Stimulated activated CD4-positive, alpha-beta T cell treated with anti-CD3 and anti-CD28 coated beads, Interleukin-15, amount 100 ng/mL, for 24 hours (primary cell): ENCODE measurements around the gene HNF1A.
"Not testable (repeated sequence)": the region's sequence is repeated elsewhere in the genome, so short reads cannot be mapped to it uniquely, and the experiment has no call there.

Experiments used
- DNase-seq: peaks from one replicate; pipeline ENCODE4 v3.0.0-alpha.2; 2020

Gene HNF1A

DNA sequence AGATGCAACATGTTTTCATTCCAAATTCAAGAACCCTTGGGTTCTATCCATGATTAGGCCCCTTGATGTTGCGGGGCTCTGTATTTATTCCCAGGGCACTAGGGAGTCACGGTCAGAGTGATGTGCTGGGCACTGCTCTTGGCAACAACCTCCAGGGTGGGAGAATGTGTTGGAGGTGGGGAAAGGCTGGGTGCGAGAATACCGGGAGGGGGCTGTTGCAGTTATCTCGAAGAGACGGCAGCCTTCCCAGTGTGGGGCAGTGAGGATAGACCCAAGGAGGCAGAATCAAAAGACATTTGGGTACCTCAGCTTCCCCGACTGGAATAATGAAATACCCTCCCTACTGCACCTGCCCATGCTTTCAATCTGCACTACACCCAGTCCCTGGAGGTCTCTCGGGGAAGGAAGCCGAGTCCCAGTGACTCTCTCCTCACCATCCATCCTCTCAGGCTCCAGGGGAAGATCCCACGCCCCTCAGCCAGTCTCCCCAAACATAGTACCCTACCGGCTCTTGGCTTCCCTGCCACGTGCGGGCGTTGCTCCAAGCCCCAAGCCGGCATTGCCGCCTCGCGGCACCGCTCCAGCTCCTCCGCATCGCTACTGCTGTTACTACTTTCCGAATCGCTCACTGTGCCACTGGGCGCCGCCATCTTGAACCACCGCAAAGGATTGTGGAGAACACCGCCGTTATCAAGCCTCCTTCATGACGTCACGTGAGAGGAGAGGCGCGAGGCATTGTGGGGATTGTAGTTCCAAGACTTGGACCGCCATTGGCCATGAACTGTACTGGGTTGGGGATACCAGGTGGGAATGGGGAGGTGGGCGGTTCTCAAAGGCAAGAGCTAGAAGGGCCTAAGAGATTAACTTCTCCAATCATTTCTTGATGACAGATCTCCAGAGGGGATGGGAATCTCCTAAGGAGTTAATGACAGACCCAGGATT lies 37.8 kb downstream of the HNF1A start, which contains the start of gene C12orf43:
Gene C12orf43 (minus strand): TSS at position 663 of the 942 bp plus-strand sequence. CDS start 13 bp downstream, at position 650.
- peak; percentile 95 for DNase-seq

DNA sequence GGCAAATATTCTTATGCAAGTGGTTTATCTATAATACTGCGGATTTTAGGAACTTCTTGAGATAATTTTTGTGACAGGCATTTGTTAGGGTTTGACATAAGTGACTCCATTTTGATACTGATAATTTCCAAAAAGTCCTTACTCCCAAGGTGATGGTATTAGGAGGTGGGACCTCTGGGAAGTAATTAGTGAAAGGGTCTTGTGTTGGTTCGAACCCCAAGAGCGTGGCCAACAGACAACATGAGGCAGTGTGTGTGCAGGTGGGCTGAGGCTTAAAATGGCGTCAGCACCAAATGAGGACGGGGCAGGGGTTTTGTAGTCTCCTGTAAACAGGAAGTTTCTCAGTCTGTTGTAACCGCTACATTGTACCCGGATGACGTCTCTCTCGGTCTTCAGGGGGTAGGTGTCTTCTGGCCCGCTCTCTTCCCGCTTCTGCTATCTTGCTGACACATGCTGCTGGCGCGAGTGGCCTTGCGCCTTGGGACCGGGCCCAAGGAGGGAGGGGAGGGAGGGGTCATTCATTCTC lies 39.7 kb downstream of the HNF1A start:
- no peak for DNase-seq

DNA sequence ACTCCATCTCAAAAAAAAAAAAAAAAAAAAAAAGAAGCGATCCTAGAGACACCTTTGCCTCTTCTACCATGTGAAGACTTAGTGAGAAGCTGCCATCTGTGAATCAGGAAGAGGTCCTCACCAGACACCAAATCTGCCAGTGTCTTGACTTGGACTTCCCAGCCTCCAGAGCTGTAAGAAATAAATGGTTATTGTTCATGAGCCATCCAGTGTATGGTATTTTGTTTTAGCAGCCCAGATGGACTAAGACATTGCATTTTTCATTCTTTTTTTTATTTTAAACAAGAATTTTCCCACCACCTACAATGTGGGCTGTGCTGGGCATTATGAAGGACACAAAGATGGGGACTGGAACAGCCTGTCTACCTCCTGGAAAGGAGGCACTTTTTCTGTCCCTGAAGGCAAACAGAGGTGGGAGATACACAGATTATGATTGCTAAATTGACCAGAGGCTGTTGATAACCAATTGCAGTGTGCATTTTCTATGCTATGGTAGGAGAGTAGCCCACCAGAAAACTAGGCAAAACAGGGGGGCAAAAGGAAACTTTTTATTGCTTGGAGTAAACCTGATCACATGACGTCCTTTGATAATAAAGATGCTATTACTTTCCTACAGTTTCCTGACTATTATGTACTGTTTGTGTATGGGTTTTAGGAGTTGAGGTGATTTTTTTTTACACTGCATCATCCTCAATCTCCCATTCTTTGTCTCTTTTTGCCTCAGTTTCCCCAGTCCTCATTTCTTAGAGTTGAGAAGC lies 40.7 kb downstream of the HNF1A start:
- DNase-seq = no peak

DNA sequence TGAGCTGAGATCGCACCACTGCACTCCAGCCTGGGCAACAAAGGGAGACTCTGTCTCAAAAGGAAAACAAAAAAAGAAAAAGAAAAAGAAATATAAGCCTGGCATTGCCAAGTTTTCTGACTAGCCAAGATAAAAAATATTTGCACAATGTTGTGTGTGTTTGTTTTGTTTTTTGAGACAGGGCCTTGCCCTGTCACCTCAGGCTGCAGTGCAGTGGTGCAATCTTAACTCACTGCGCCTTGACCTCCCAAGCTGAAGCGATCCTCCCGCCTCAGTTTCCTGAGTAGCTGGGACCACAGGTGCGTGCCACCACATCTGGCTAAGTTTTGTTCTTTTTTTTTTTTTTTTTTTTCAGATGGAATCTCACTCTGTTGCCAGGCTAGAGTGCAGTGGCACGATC lies 43.4 kb downstream of the HNF1A start:
- no peak for DNase-seq

DNA sequence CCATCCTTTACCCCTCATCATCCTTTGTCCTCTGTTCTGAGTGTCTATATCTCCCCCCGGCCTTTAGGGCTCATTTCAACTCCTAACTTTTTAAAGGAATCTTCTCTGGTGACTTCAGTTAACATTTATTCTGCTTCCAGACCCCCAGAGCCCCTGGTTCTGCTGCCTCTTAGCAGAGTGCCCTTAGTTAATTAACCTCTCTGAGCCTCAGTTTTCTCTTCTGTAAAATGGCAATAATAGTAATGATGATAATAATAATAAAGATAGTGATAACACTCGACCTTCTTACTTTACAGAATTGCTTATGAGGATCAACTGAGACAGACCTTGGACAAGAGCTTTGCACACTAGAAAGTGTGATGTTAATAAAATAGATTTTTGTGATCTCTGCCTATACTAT lies 44.4 kb downstream of the HNF1A start:
- DNase-seq = no peak

DNA sequence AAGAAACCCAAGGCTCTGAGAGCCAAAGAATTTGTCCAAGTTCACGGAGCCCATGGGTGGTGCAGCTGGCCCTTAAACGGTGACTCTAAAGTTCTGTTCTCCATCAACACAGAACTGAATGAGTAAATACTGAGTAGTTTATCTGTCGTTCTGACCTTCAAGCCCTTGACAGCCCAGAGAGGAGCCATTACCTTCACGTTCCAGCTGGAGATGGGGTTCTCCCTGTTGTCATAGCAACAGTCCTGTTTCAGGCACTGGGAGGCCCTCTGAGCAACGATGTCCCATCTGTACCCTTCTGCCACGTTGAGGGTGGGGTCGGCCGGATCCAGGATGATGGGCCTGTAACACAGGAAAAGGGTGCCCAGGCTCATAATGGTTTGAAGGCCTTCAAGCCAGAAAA lies 45.5 kb downstream of the HNF1A start:
- DNase-seq = no peak

DNA sequence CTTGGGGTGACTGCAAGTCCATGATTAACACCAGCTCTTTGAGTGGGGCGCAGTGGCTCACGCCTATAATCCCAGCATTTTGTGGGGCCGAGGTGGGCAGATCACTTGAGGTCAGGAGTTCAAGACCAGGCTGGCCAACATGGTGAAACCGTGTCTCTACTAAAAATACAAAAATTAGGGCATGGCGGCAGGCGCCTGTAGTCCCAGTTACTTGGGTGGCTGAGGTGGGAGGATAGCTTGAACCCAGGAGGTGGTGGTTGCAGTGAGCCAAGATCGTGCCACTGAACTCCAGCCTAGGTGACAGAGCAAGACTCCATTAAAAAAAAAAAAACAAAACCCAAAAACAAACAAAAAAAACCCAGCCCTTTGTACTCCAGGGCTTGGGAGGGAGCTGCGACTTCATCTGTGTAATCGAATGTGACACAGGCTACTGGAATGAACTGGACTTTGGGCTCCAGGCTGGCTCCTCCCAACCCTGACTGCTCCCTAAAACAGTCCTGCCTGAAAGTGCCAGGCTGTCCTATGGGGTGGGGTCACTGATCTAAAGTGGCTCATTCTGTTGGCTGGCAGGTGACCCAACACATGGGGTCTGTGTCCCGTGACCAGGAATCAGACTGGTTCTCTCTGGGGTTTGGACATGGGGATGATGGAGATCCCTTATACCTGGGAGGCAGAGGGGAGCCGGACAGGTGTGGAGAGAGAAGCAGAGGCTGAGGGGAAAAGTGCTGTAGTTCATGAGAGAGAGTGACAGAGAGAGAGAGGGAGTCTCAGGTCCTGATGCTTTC lies 47.3 kb downstream of the HNF1A start:
- DNase-seq = no peak

DNA sequence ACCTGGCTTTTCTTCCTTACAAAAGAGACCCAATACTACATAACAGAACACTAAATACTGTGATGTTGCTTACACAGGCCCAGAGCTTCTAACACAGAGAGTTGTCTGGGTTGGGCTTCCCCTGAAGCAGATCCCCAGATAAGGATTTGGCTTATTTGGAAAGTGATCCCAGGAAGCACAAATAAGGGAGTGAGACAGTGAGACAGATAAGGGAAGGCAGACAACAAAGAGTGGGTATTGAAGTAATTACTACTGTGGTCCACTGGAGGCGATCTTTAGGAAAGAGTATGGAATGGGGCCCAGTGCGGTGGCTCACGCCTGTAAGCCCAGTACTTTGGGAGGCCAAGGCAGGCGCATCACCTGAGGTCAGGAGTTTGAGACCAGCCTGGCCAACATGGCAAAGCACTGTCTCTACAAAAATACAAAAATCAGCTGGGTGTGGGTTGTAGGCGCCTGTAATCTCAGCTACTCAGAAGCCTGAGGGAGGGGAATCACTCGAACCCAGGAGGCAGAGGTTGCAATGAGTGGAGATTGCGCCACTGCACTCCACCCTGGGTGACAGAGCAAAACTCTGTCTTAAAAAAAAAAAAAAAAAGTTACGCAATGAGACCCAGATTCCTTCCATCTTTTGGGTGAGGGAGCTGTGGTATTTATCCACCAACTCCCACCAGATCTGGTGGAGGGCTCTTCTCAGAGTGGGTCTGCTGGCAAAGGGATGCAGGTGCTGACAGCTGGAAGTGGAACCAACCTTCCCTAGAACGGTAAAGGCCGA lies 48.1 kb downstream of the HNF1A start:
- DNase-seq = no peak

DNA sequence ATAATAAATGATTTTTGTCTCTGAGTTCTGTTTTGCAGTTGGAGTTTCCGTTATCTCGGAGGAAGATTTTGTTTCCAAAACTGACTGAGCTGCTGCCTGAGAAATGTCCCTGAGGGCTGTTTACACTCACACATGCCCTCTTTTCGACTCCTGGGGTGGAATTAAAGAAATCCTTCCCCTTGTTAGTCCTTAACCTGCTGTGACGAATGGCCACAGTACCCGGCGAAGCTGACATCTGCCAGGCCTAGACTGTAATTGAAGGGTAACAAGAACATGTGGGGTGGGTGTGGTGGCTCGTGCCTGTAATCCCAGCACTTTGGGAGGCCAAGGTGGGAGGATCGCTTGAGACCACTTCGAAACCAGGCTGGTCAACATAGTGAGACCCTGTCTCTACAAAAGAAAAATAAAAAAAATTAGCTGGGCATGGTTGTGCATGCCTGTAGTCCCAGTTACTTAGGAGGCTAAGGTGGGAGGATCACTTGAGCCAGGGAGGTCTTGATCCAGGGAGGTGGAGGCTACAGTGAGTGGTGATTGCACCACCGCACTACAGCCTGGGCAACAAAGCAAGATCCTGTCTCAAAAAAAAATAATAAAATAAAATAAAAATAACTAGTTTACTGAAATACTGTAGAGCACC lies 52.4 kb downstream of the HNF1A start:
- no peak for DNase-seq

DNA sequence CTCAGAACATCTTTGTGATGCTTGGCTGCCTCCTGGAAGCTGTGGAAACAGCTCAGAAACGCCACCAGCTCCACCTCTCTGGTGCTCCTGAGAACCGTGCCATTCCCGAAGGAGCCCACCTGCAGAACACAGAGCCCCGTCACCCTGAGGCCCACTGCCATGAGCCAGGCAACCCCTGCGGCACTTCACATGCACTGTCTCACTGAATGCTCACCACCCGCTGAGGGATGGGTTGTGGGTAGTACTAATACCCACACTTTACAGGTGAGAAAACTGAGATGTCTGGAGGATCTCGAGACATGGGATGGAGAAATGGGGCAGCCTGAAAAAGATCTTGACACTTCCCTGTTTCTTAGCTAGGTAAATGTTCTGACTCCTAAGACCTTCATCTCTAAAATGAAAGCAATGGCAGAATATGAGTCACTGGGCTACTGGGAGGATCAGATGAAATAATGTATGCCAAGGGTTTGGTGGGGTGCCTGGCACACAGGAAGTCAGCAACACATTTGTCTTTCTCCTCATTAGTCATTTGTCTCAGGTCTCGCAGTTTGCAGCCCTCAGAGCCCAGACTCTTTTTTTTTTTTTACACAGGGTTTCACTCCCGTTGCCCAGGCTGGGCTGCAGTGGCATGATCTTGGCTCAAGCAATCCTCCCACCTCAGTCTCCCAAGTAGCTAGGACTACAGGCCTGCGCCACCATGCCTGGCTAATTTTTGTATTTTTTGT lies 55.4 kb downstream of the HNF1A start:
- peak; percentile 68 for DNase-seq

DNA sequence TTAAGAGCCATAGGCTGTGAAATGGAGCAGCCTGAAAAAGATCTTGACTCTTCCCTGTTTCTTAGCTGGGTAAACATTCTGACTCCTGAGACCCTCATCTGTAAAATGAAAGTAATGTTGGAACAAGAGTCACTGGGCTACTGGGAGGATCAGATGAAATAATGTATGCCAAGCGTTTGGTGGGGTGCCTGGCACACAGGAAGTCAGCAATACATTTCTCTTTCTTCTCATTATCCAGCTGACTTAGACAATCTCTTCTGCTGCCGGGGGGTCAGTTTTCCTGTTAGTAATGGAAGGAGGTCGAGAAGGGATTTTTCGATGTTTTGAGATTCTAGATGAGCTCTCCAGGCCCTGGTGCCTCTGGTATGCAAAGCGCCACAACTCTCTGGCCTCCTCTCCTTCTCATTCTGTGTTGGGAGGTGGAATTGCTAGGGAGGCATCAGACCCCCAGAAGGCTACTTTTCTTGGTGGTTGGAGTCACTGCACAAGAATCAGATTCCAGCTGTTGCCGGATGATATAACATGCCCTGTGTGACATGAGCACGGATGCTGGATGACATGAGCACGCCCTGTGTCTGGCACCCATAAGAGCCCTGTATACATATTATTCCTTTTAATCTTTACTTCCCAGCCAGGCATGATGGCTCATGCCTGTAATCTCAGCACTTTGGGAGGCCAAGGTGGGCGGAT lies 56.4 kb downstream of the HNF1A start:
- DNase-seq = no peak

DNA sequence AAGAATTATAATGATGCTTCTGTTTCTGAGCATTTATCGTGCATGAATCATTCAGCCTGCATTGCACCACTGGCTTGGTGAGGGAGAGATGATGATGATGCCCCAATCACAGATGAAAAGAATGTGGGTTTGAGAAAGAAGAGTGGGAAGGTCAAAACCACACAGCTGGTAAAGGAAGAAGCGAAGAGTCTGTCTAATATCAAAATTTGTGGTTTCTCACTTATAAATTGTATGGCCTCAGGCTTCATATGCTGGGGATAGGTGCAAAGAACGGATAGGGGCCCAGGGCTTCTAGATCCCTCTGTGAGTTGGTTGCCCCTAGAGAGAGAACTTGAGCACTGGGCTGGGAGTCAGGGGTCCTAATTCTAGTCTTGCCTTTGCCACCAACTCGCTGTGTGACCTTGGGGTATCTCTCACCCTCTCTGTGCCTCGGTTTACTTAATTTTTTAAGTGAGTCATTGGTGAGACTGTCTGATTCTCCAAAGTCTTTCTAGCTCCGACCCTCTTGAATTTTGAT lies 58.5 kb downstream of the HNF1A start:
- peak; percentile 65 for DNase-seq

DNA sequence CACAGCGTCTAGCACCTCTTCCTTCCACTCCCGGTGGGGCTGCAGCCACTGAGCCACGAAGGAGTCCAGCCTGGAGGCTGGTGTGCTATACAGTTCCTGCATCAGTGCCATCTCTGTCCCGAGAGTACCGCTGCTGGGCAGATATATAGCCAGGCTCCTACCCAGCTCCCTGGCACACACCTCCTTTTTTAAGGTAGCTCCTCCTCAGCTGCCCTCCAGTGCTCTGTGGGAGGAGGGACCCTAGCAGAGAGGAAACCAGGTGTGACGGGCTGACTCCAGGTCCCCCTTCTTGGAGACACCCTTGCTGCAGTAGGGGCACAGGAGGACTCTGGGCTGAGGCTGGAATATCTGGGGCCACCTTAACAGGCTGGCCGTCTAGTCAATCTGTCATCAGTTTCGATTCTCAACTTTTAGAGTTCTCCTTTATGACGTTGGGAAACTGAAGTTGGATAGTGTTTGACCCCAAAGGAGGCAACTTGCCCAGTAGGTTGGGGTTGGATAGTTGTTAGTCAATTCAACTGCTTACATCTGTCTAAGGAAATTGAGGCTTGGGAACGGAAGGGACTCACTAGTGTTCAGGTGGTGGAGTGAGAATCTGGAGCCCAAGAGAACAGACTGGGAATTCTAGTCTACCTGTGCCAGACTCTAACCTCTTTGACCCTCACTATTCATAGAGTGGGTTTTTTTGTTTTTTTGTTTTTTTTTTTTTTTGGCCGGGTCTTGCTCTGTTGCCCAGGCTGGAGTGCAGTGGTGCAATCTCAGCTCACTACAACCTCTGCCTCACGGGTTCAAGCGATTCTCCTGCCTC lies 60.7 kb downstream of the HNF1A start, which contains the start of gene OASL:
Gene OASL (minus strand): TSS at position 386 of the 808 bp plus-strand sequence. CDS start 275 bp downstream, at position 111.
- DNase-seq = peak; percentile 55

DNA sequence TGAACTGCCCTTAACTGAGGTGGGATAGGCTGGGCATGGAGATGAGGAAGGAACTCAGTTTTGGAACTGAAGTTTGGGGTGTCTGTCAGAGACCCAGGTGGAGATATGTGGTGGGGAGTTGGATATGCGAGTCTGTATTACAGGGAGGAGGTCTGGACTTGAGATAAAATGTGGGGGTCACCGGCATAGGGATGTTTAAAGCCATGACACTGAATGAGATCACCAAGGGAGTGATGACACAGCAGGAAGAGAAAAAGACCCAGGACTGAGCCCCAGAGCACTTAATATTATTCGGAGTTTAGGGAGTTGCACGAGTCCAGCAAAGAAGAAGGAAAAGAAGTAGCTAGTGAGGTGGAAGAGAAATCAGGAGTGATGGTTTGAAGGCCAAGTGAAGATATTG lies 64.7 kb downstream of the HNF1A start:
- DNase-seq = no peak

DNA sequence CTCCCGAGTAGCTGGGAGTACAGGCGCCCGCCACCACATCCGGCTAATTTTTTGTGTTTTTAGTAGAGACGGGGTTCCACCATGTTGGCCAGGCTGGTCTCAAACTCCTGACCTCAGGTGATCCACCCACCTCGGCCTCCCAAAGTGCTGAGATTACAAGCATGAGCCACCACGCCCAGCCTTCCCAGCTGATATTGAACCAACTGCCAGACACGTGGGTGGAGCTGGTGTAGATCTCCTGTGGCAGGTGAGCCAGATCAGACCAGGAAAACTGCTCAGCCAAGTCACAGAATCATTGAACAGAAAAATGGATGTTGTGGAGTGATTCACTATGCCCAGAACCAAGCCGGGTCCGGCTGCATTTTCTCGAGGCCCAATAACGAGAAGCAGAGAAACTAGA lies 69.1 kb downstream of the HNF1A start:
- DNase-seq = not testable (repeated sequence)

DNA sequence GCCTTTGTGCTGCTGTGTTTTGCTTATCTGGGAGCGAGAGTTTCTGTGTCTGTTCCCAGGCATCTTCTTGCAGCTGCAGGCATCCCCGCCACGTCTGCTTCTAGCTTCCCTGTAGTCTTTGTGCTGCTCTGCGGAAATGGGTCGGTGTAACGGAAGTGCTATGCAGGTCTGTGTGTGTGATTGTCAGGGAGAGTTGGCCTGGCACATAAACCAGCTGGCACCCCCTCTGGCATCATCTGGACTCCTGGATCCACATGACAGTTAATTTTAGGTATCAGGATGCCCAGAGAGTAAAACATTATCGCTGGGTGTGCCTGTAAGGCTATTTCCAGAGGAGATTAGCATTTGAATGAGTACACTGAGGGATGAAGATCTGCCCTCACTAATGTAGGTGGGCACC lies 70.1 kb downstream of the HNF1A start:
- no peak for DNase-seq

DNA sequence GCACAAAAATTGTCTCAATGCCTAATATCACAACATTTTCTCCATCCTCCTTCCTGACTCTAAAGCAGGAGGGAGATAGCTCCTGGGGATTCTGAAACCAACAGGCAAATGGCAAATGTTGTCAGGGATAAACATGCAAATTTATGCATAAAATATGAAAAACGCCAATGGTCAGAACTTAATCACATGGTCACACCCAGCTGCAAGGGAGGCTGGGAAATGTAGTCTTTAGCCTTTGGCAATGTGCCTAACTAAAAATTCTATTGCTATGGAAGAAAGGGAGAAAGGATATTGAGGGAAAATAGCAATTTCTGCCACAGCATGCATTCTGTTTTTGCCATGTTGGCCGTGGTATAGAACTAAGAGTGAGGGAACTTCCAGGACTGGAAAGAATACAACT lies 72.4 kb downstream of the HNF1A start:
- no peak for DNase-seq
